ENCODE measurements around the gene NTRK3.

DNA sequence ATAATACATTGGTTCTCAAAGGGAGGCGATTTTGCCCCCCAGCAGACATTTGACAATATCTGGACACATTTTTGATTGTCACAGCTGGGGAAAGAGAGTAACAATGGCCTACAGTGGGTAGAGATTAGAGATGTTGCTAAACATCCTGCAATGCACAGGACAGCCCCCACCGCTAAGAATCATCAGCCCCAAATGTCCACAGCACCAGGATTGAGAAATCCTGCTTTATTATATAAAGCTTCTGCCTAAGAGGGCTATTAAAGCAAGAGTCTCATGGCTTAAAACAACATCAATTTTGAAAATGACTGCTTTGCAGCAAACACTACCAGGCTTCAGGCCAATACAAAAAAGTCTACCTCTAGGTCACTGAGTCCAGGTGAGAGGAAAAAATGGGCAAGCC lies 68.2 kb downstream of the NTRK3 start:
- TF ChIP-seq SNAI2 (CRISPR knock-in tag; IDR thresholded peaks at IDR 0.05) (no peak), ISL1 (CRISPR knock-in tag; IDR thresholded peaks at IDR 0.05) (no peak), ARNTL (CRISPR knock-in tag; IDR thresholded peaks at IDR 0.05; ENCODE audit: borderline replicate concordance, low read depth) (no peak), PATZ1 (CRISPR knock-in tag; IDR thresholded peaks at IDR 0.05; ENCODE audit: borderline replicate concordance) (no peak), GLIS3 (CRISPR knock-in tag; IDR thresholded peaks at IDR 0.05) (no peak), ZNF70 (CRISPR knock-in tag; IDR thresholded peaks at IDR 0.05) (no peak), ESRRG (CRISPR knock-in tag; IDR thresholded peaks at IDR 0.05) (no peak), ZFP30 (CRISPR knock-in tag; IDR thresholded peaks at IDR 0.05) (no peak), TCF4 (CRISPR knock-in tag; IDR thresholded peaks at IDR 0.05; ENCODE audit: borderline replicate concordance) (no peak), RARB (CRISPR knock-in tag; IDR thresholded peaks at IDR 0.05) (no peak), BACH2 (CRISPR knock-in tag; IDR thresholded peaks at IDR 0.05; ENCODE audit: borderline replicate concordance) (no peak), ZNF8 (CRISPR knock-in tag; IDR thresholded peaks at IDR 0.05) (no peak), ZNF565 (CRISPR knock-in tag; conservative IDR thresholded peaks at IDR 0.05; ENCODE audit: low read depth) (no peak)
- TF ChIP-seq, protein P1, sequence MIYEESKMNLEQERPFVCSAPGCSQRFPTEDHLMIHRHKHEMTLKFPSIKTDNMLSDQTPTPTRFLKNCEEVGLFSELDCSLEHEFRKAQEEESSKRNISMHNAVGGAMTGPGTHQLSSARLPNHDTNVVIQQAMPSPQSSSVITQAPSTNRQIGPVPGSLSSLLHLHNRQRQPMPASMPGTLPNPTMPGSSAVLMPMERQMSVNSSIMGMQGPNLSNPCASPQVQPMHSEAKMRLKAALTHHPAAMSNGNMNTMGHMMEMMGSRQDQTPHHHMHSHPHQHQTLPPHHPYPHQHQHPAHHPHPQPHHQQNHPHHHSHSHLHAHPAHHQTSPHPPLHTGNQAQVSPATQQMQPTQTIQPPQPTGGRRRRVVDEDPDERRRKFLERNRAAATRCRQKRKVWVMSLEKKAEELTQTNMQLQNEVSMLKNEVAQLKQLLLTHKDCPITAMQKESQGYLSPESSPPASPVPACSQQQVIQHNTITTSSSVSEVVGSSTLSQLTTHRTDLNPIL (CRISPR knock-in tag; IDR thresholded peaks at IDR 0.05; ENCODE audit: low read depth), result no peak

All from SK-N-SH treated with all-trans-retinoic acid at 6 μM for 48 hours (cell line).